ENCODE data around the gene KCNQ5. TPM values are rescaled to one million over a fixed set of nuclear protein-coding genes. Genes with fewer than 3 reads are reported as not detected.

The KCNQ5 gene
- polyA plus RNA-seq, 1 donor from 2014 or later, result 6.9 TPM

DNA sequence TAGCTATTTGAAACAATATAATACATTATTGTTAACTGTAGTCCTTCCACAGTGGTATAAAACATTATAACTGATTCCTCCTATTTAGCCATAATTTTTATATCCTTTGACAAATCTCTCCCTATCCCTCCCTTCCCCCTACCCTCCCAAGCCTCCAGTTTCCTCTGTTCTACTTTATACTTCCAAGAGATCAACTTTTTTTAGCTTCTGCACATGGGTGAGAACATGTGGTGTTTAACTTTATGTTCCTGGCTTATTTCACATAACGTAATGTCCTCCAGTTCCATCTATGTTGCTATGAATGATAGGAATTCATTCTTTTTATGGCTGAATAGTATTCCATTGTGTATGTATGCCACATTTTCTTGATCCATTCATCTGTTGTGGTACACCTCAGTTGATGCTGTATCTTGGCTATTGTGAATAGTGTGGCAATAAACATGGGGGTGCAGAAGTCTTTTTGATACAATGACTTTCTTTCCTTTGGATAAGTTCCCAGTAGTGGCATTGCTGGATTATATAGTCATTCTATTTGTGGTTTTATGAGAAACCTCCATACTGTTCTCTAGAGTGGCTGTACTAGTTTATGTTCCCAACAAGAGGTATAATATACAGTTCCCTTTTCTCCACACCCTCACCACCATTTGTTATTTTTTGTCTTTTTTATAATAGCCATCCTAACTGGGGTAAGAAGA lies 205.0 kb downstream of the KCNQ5 start:
- no peaks in the 10 kb centered on the region for H3K27me3 Mint-ChIP-seq
- H3K9me3 Mint-ChIP-seq, result peaks cover 0 to 2% (median 0%) of the 10 kb centered on the region in 3 donors
- H3K27ac Mint-ChIP-seq, result no peak overlapping the region
- H3K36me3 Mint-ChIP-seq, result peaks cover 7% of the 10 kb centered on the region
- peaks cover 7 to 25% (median 9%) of the 10 kb centered on the region in 3 donors for H3K4me1 Mint-ChIP-seq
- no peak overlapping the region for H3K4me3 Mint-ChIP-seq

DNA sequence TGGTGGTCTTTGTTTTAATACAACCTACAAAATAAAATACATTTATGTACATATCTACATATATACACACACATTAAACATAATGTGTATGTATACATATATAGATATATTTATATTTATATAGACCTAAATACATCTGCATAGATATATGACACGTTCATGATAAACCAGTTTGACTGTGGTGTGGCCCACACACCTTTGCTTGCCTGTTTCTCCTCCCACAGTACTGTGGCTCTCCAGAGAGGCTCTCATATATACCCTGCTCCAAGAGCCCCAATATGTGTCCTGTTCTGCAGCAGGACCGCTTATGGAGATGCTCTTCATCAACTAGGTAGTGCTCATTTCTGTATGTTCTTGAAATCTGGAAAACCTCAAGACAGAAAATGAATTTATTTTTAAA lies 207.0 kb downstream of the KCNQ5 start:
- Mint-ChIP-seq H3K27me3 (no peaks in the 10 kb centered on the region), H3K36me3 (peaks cover 5% of the 10 kb centered on the region)

DNA sequence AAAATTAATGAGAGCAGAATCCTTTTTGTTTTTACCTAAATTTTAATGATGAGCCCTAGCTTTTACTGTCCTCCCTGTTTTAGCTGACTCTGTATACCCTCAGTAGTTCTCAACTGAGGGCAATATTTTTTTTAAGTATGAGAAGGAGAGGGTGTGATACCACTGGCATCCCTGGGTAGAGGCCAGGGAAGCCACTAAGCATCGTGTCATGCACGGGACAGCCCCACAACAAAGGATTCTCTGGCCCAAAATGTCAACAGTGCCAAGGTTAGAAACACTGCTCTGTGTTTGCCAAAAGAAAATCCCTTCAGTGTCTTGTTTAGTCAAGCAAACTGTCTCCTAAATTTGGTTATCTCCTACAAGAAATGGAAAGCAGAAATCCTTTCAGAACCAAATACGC lies 210.4 kb downstream of the KCNQ5 start:
- Mint-ChIP-seq H3K4me3 (no peak overlapping the region), H3K27me3 (no peaks in the 10 kb centered on the region), H3K36me3 (peaks cover 7% of the 10 kb centered on the region), H3K9me3 (peaks cover 0 to 2% (median 0%) of the 10 kb centered on the region in 3 donors), H3K4me1 (peaks cover under 1 to 14% (median 1%) of the 10 kb centered on the region in 3 donors), H3K27ac (no peak overlapping the region)

More for the DNA sequence above, 207.0 kb downstream of the KCNQ5 start:
- H3K4me3 Mint-ChIP-seq, result no peak overlapping the region
- H3K27ac Mint-ChIP-seq, result no peak overlapping the region
- peaks cover 0 to 2% (median 0%) of the 10 kb centered on the region in 3 donors for H3K9me3 Mint-ChIP-seq
- H3K4me1 Mint-ChIP-seq, result peaks cover 7 to 25% (median 9%) of the 10 kb centered on the region in 3 donors

DNA sequence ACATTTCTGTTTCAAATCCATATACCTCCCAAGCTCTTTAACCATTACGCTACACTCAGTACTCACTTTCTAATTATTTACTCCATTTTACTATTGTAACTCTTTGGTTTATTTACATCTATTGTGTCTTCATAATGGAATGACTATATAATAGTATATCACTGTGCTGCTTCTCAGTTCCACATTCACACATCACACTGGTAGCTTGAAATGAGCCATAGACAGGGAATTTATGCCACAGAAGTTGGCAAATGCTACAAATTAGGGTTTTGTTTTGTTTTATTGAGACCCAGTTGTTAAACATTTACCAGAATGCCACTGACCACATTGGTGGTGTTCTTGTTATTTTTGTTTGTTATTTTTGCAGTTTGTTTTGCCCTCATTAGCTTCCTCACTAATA lies 213.9 kb downstream of the KCNQ5 start:
- Mint-ChIP-seq H3K27me3 (no peaks in the 10 kb centered on the region), H3K4me1 (peaks cover 0 to 8% (median 0%) of the 10 kb centered on the region in 3 donors), H3K9me3 (no peaks in the 10 kb centered on the region), H3K27ac (no peak overlapping the region), H3K4me3 (no peak overlapping the region), H3K36me3 (peaks cover 4% of the 10 kb centered on the region)

DNA sequence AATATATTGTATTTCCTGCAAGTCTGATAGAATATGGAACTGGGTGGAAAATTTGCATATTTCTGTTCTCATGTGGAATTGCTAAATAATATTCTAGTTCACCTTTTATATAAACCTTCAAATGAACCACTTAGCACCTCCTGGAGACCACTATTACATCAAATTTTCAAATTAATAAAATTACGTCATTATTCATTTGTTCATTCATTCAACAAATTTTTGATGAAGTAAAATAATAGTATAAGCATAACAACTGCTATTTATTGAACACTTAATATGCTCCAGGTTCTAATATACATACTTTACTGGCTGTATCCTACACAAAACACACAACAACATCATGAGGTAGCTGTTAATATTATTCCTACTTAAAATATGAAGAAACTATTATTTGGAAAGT lies 215.1 kb downstream of the KCNQ5 start:
- Mint-ChIP-seq H3K27me3 (no peaks in the 10 kb centered on the region), H3K4me1 (peaks cover 0 to 8% (median 0%) of the 10 kb centered on the region in 3 donors), H3K4me3 (no peak overlapping the region), H3K9me3 (no peaks in the 10 kb centered on the region), H3K27ac (no peak overlapping the region), H3K36me3 (peaks cover 4% of the 10 kb centered on the region)

DNA sequence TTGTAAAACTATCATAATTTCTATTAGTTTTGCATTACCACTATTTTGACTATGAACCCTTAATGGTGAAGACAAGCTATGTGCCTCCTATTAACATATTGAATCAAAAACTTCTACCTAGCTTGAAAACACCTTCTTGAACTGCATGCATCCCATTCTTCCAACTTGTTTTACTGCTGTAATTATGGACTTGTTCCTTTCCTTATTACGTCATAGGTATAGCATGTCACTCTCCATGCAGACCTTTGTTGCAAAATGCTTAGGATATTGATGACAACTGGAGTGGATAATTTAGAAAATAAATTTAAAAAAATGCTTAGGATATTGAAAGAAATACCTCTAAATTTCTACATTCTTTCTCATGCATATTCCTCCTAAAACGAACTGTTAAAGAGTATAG lies 219.3 kb downstream of the KCNQ5 start:
- no peak overlapping the region for H3K27ac Mint-ChIP-seq

DNA sequence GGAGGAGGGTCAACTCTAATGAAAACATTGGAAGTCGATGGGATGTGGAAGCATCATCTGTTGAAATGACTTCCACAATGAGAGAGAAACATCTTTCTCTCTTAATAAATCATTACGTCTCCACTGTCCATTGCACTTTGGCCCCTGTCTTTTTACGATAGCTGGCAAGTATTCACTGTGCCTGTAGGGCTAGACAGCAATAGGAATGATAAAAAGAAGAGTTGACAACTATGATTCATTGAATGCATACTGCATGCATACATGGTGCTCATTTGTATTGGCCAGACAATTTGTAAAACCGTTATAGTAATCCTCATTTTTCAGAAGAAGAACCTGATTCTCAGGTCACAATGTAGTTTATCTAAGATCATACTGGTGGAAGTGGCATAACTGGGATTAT lies 220.3 kb downstream of the KCNQ5 start:
- H3K4me3 Mint-ChIP-seq, result no peak overlapping the region
- peaks cover 4% of the 10 kb centered on the region for H3K36me3 Mint-ChIP-seq
- no peaks in the 10 kb centered on the region for H3K9me3 Mint-ChIP-seq
- no peak overlapping the region for H3K27ac Mint-ChIP-seq
- peaks cover 0 to 4% (median 1%) of the 10 kb centered on the region in 3 donors for H3K4me1 Mint-ChIP-seq
- no peaks in the 10 kb centered on the region for H3K27me3 Mint-ChIP-seq

More for the DNA sequence above, 219.3 kb downstream of the KCNQ5 start:
- H3K9me3 Mint-ChIP-seq, result no peaks in the 10 kb centered on the region
- no peaks in the 10 kb centered on the region for H3K27me3 Mint-ChIP-seq
- H3K4me3 Mint-ChIP-seq, result no peak overlapping the region
- H3K36me3 Mint-ChIP-seq, result peaks cover 4% of the 10 kb centered on the region
- H3K4me1 Mint-ChIP-seq, result peaks cover 0 to 5% (median 0%) of the 10 kb centered on the region in 3 donors

DNA sequence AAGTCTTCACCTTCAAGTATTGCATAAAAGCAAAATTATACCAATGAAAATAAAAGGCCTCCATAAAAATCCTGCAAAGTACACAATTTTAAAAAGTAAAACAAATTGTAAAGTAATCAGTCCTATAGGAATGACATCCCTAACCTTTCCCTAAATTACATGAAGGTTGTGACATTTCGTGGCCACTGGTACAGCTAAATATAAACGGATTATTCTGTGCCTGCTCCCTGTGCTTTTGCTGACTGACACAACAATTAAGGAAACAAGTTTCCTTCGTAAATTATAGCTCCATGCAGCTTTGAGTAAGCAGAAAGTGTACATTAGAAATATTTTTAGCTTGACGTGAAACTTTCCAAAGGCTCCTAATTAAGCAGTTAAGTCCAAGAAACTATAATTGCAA lies 222.8 kb downstream of the KCNQ5 start:
- Mint-ChIP-seq H3K36me3 (no peaks in the 10 kb centered on the region), H3K27ac (no peak overlapping the region), H3K27me3 (no peaks in the 10 kb centered on the region), H3K4me3 (no peak overlapping the region), H3K9me3 (no peaks in the 10 kb centered on the region), H3K4me1 (peaks cover 0 to 1% (median 0%) of the 10 kb centered on the region in 3 donors)

DNA sequence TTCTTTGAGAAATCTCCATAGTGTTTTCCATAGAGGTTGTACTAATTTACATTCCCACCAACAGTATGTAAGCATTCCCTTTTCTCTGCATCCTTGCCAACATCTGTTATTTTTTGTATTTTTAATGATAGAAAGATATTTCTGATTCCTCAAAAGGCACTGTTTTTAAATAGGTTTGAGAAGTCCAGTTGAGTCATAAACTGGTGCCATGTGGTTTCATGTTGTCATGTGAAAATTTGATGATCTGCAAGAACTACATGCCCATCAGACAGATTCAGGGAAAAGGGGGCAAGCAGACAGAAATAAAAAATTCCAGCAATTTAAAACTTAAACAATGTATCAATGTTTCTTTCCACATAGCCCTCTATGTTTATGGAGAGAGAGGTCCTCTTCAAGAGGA lies 227.5 kb downstream of the KCNQ5 start:
- no peaks in the 10 kb centered on the region for H3K36me3 Mint-ChIP-seq
- no peak overlapping the region for H3K4me3 Mint-ChIP-seq
- H3K27ac Mint-ChIP-seq, result no peak overlapping the region
- H3K4me1 Mint-ChIP-seq, result peaks cover 0 to 1% (median 0%) of the 10 kb centered on the region in 3 donors
- no peaks in the 10 kb centered on the region for H3K9me3 Mint-ChIP-seq
- H3K27me3 Mint-ChIP-seq, result no peaks in the 10 kb centered on the region

DNA sequence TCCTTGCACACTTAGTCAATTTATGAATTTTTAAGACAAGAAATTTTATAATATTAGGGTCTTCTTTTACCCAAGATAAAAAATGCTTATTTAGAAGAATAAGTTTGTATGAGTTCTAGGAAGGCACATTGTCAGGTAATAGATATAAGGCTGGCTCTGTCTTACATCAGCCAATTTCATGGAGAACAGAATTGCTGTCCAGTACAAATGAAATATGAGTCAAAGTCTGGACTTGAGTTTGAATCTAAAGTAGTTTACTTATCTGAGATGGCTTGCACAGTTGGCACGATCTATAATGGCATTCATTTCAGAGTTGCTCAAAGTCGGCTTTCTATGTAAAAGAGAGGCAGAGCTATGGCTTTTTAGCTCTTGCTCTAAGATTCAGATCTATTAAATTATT lies 228.2 kb downstream of the KCNQ5 start:
- H3K9me3 Mint-ChIP-seq, result no peaks in the 10 kb centered on the region
- no peak overlapping the region for H3K4me3 Mint-ChIP-seq
- peaks cover 0 to 1% (median 0%) of the 10 kb centered on the region in 3 donors for H3K4me1 Mint-ChIP-seq
- H3K27me3 Mint-ChIP-seq, result no peaks in the 10 kb centered on the region
- H3K36me3 Mint-ChIP-seq, result no peaks in the 10 kb centered on the region
- no peak overlapping the region for H3K27ac Mint-ChIP-seq

DNA sequence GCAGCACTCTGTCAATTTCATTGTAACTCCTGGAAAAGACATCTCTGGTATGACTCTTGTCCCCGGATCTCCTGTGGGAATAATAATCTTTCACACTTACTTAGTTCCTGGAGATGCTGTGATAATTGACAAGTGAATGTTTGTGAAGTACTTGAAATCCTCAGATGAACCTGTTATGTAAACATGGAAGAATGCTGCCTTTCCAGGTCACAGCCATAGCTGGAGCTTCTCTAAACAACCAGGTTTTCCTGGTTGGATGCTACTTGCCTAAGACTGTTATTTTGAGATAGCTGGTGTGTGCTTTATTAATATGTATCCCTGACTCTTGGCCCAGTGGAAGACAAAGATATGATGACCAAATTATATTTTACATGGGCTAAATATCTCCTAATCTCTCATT lies 228.6 kb downstream of the KCNQ5 start:
- no peak overlapping the region for H3K4me3 Mint-ChIP-seq
- no peaks in the 10 kb centered on the region for H3K9me3 Mint-ChIP-seq
- no peaks in the 10 kb centered on the region for H3K36me3 Mint-ChIP-seq
- H3K27ac Mint-ChIP-seq, result no peak overlapping the region
- H3K27me3 Mint-ChIP-seq, result no peaks in the 10 kb centered on the region
- H3K4me1 Mint-ChIP-seq, result peaks cover 0 to 1% (median 0%) of the 10 kb centered on the region in 3 donors

DNA sequence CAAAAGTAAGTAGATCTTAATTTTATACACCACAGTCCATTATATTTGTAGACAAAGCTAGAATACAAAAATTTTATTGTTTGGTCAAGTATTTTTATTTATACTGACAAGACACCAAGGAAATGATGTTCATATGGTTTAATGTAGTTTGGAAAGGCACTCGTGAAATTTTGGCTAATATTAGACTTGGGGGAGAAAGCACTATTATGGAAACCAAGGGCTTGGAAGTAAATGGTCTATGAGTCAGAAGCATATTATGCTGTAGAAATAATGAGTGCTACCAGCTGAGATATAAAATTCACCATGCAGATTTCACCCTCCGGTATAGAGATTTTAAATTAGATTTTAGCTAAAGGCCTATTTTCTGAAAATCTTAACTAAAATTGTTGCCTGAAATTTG lies 233.6 kb downstream of the KCNQ5 start:
- Mint-ChIP-seq H3K27ac (no peak overlapping the region), H3K4me3 (no peak overlapping the region), H3K27me3 (no peaks in the 10 kb centered on the region), H3K9me3 (no peaks in the 10 kb centered on the region), H3K36me3 (no peaks in the 10 kb centered on the region), H3K4me1 (no peaks in the 10 kb centered on the region)

DNA sequence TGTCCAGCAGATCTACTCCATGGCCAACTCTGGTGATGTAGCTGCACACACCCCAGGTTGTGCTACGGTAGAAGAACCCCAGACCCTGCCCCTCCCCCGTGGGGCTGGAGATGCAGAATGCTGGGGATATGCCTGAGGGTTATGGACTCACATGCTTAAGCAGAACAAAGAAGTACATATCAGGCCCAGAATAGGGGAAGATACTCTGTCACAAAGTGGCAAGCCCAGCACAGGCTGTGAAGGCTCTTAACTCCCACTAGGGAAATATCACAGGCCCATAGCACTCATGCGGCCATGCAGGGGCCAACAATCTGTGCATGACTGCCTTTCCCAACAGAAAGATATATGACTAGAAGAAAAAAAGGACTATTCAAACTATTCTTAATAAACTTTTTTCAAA lies 234.9 kb downstream of the KCNQ5 start:
- H3K36me3 Mint-ChIP-seq, result no peaks in the 10 kb centered on the region
- H3K27me3 Mint-ChIP-seq, result no peaks in the 10 kb centered on the region

DNA sequence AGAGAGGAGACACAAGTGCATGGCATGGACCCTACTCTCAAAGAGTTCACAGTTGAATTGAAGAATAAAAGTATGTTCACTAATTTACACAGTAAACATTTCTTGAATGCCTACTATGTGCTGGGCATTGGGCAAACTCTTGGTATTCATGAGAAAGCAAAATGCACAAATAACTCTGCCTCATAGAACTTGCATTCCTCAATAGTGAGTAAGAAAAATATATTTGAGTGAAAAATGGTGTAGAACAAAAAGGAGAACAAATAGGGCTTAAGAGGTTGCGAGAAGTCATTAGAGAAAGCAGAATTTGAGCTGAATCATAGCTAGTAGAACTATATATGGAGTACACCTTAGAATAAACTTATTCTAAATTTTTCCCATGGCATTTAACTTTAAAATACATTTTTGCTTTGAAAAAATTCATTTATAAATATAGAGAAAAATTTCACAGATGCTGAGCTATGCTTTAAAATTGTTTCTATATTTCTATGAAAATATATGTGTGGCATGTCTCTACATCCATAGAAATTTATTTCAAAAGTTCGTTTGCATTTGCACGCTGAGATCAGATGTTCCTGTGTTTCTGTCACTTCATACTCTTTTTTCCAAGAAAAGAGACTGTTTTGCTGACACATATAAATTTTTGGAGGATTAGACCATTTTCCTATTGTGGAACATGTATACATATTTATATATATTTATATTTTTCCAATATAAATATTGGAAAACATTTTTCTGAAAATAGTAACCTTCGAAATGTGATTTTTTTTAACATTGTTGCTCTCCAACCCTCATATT lies 236.1 kb downstream of the KCNQ5 start:
- no peaks in the 10 kb centered on the region for H3K27me3 Mint-ChIP-seq
- H3K9me3 Mint-ChIP-seq, result no peaks in the 10 kb centered on the region
- no peaks in the 10 kb centered on the region for H3K36me3 Mint-ChIP-seq
- H3K4me1 Mint-ChIP-seq, result peaks cover 0 to 14% (median 7%) of the 10 kb centered on the region in 3 donors
- no peak overlapping the region for H3K4me3 Mint-ChIP-seq
- H3K27ac Mint-ChIP-seq, result no peak overlapping the region

More for the DNA sequence above, 234.9 kb downstream of the KCNQ5 start:
- Mint-ChIP-seq H3K27ac (no peak overlapping the region), H3K4me3 (no peak overlapping the region), H3K4me1 (peaks cover 0 to 7% (median under 1%) of the 10 kb centered on the region in 3 donors), H3K9me3 (no peaks in the 10 kb centered on the region)

DNA sequence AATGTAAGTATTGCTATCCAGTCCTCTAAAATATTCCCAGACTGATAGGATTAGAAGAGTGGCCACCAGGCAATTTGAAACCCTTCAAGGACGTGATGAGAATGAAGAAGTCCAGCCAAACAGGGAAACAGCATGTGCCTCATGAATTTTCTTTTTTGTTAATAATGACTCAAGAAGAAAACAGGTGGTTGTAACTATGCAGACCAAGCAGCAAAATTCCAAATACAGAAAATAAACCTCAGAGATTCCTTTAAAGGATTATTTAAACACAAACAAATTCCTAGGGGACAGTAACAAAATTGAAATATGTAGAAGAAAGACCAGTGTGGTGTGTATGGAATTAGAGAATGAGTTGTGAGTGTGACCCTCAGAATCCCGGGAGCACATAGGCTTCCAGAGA lies 239.2 kb downstream of the KCNQ5 start:
- Mint-ChIP-seq H3K9me3 (no peaks in the 10 kb centered on the region), H3K27ac (no peak overlapping the region), H3K4me3 (no peak overlapping the region), H3K36me3 (no peaks in the 10 kb centered on the region), H3K27me3 (no peaks in the 10 kb centered on the region), H3K4me1 (peaks cover 0 to 14% (median 7%) of the 10 kb centered on the region in 3 donors)
